GM12801 (cell line): ENCODE data around the gene NCKAP5.

Experiments
- TF ChIP-seq, protein P1 (sequence below): IDR thresholded peaks from one replicate; pipeline ENCODE4 v1.5.1; 2011; ENCODE audit warnings: control low read depth; ENCODE audit not compliant: insufficient read length; ENCODE audit errors: extremely low read depth

NCKAP5 gene

DNA sequence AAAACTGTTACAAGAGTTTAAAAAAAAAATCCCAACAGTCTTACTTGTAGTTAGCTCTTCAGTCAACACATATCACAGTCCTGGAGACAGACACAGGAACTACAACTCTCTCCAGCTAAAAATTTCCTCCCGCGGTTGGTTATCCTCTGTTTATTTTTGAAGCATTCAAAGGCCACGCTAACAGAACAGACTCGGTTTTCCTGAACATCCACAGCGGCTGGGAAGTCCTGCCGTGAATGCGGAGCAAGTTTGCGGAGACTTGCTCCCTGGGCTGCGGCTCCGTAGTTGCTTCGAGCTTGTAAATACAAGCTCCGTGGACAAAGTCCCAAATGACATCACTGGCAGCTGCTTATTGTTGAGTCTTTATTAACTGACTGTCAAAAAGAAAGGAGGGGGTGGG lies at the start of gene NCKAP5:
Gene NCKAP5 (minus strand): TSS at position 292 of the 400 bp plus-strand sequence. CDS start 50,937 bp downstream, outside the sequence.
- TF ChIP-seq, protein P1, sequence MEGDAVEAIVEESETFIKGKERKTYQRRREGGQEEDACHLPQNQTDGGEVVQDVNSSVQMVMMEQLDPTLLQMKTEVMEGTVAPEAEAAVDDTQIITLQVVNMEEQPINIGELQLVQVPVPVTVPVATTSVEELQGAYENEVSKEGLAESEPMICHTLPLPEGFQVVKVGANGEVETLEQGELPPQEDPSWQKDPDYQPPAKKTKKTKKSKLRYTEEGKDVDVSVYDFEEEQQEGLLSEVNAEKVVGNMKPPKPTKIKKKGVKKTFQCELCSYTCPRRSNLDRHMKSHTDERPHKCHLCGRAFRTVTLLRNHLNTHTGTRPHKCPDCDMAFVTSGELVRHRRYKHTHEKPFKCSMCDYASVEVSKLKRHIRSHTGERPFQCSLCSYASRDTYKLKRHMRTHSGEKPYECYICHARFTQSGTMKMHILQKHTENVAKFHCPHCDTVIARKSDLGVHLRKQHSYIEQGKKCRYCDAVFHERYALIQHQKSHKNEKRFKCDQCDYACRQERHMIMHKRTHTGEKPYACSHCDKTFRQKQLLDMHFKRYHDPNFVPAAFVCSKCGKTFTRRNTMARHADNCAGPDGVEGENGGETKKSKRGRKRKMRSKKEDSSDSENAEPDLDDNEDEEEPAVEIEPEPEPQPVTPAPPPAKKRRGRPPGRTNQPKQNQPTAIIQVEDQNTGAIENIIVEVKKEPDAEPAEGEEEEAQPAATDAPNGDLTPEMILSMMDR, result no peak

GRCh38 chr2:133609664-133610063 lies 41.4 kb upstream of the NCKAP5 start:
- TF ChIP-seq, protein P1, result no peak

DNA sequence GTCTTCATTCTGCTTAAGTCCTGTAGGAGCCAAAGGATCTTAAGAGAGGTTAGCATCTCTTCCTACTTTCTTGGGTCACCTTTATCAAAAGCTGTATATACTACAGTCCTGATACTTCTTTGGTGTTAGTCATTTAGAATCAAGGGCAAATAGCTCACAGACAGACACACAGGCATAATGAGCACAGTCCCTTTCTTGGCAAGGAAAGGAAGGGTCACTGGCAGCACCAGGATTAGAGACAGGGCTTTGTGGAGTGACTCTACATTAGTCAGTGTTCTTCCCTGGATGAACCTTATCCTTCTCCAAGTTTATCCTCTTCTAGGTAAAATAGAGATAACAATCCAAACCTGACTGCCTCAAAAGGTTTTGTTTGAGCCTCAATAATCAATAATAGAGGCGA lies 40.0 kb upstream of the NCKAP5 start:
- TF ChIP-seq, protein P1, result no peak

DNA sequence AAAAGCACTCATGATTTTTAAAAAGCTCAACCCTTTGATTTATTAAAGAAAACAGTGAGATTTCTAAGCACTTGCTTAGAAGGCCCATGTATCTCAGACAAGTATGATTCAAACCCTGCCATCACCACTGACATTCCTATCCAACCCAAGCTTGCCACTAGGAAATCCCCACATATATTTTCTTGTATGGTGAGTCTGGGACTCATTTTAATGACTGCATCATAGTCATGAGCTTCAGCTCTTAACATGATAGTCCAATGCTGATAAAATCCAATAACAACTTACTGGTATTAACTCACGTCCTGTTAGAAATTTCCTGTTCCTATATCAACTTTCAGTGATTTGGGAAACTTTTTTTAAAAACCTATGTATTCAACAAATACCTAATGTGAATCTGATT lies 39.4 kb upstream of the NCKAP5 start:
- TF ChIP-seq, protein P1, result no peak

DNA sequence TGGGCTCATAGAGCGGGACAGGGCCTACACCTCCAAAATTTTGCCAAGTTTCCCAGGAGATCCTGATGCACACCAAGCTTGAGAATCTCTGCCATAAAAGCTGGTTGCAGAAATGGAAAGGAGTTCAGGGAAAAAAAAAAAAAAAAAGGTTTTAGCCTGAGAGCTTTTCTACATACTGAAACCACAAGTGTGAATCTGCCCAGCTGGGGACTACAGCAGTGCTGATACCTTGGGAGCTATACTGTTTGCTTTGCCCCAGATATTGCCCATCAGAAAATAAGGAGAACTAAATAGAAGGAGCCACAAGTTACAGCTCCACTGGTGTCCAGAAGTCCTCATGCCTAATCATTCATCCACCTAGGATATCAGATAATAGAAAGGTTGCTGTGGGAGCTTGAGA lies 38.4 kb upstream of the NCKAP5 start:
- TF ChIP-seq, protein P1, result no peak

- TF ChIP-seq, protein P1, result no peak
Observed at GRCh38 chr2:133605766-133606137, 37.5 kb upstream of the NCKAP5 start.

DNA sequence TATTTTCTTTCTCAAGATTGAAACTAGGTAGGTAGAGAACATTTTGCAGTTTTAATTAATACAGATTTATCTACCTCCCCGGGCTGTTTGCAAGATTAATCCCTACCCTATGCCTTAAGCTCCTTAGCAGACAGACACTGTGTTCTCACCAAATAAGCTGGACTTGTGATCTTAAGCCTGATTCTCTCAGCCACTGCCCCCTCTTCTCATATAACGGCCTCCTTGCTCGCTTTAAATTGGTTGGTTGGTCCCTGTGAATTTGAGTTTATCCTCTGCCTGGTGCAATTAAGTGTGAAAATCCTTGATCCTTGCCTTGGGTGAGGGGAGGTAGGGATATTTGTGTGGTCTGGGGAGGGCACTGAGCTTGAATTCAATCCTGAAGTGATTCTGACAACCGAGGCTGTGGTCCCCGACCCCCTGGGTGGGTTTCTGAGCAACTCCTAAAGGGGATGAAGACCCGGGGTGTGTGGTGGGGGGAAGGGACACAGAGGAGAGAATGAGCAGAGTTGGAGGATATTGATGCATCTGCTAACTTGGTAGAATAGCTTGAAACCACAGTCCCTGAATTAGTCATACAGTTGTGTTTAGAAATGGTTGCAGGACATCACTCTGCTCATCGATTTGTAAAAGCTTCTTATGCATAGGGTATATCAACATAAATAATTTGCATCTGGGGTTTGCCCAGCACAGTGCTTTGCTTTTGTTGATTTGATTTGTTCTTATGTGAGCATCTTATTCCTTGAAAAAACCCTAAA lies 36.9 kb upstream of the NCKAP5 start:
- TF ChIP-seq, protein P1, result no peak
